CD4-positive, alpha-beta T cell treated with Interleukin-4 for 1 hour (primary cell): ENCODE results near the gene HOMER2.
"Not testable (repeated sequence)": the region's sequence is repeated elsewhere in the genome, so short reads cannot be mapped to it uniquely, and the experiment has no call there.

Experiments used
- DNase-seq, 2 donors: peaks; one replicate each; pipeline ENCODE4 v3.0.0-alpha.2; 2020 to 2022

The HOMER2 gene

DNA sequence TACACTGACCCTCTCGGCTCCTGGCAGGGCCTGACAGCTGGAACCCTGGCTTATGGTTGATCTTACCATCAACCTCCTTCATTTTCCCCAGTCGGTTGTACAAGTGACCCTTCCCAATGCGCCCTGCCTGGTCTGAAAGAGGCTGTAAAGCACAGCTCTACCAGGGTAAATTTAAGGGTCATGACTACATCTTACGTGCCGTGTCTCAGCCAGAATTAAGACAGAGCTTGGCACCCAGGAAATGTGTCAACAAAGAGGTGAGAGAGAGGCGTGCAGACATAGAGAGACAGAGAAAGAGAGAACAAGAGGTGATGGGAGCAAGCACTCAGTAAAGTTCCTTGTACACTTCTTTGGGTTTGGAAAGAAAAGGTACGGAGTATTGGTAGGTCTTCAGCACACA lies 28.8 kb downstream of the HOMER2 start:
- no peak for DNase-seq

DNA sequence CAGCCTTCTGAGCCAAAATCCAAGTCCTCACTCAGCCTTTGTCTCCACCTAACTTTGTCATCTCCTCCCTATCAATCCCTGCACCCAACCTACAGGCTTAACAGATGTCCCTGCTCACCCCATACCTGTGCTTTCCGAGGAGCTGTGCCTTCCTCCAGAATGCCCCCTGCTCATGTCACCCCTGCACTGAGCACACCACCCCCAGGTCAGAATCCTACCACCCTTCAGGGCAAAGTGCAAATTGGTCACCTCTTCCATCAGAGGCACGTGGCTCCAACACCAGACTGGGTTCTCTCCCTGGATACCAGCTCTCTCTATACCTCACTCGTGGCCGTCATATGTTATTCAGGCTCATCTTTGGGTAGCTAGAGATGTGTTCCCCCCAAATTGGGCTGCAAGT lies 29.8 kb downstream of the HOMER2 start:
- no peak for DNase-seq

DNA sequence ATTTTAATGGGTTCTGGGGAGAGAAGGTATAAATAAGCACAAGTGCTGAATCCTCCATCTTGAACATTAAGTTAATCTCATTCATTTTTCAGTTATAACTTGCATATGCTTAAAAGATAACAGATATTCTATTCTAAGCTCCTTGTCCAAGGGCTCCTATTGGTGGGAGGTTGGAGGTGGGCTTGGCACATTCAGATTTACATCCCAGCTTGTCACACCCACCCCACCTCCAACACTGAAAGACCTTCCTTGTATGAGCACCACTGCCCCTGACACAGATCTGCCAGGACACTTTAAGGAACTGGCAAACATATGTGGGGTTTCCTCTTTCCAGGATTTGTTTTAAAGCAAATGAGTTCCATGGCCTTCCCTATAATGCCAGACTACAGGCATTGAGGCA lies 30.6 kb downstream of the HOMER2 start:
- DNase-seq = no peak

DNA sequence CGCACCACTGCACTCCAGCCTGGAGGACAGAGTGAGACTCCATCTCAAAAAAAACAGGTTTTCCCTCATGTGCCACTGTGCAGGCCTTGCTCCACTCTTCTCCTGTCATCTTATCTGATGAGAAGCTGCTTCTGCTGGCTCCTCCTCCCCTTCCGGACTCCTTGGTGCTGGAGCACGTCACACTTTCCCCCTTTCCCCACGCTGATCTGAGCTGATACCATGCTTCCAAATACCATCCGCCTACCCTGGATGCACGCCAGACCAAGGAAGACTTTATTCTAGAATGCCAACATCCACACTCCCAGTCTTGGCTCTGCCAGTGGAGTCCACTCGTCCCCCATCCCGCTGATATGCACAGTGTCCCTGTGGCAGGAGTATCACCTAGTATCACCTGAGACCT lies 31.3 kb downstream of the HOMER2 start:
- no peak for DNase-seq

DNA sequence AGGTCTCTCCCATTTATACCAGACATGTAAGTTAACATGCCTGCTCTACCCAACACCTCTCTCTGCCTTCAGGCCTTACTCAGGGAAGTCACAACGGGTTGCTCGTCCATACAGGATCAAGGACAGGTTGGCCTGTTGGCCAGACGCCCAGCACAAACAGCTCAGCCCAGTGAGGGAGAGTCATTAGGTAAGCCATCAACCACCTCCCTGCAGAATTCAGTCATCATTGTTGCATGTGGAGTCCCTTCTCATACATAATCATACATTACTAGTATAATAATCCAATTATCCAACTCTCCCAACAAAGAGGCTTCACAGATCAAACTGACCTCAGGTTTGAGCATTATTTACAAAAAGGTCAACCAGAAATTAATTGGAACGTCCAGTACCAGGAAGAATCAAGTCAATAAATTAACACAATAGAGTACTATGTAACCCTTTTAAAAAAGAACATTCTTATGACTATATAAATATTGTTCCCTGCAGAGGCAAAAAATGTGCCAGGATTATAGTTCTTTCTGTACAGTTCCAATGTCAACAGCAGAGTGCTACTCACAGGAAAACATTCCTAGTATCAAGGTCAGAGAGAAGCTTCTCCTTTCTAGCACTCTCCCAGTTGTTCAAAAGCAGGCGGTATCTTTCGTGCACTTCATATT lies 33.2 kb downstream of the HOMER2 start:
- DNase-seq = no peak

DNA sequence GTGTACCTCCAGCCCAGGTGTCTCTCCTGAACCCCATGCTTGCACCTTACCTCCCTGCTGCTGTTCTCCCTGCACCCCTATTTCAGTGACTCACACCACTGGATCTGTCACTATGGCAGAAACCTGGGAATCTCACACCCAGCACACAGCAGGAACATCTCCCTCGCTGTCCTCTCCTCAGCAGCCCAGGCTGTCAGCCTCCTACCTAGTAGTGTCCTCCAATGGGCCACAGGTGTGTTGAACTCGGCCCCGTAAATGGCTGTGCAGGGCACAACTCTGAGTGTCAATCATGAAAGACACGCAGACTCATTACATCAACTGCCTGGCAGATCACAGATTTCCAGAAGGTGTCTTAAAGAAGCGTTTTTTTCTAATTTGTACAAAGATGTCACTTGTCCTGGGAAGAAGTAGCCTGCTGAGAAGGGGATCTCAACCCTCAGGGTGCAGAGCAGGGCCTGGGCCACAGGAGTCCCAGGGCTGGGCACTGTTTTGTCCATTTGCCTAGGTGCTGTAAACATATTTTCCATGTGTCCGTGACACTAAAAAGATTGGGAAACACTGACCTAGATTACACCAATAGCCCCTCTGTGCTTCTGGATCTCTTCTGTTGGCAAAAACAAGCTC lies 33.8 kb downstream of the HOMER2 start:
- DNase-seq = no peak

DNA sequence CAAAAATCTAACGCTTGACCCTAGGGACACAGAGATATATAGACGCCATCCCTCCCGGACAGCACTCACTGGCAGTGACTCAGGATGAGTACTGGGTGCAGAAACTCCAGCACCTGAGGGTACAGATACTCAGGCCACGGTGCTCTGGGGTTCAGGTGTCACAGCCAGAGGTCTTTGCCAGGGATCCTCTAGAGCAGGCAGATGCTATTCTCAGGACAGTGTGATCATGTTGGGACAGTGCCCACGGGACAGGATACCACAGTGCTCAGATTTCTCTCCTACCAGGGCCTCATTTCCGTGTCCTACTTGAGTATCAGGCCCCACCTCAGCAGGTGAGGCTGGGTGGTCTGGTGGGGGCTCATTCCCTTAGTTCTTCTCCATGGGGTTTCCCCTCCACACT lies 34.4 kb downstream of the HOMER2 start:
- no peak for DNase-seq

DNA sequence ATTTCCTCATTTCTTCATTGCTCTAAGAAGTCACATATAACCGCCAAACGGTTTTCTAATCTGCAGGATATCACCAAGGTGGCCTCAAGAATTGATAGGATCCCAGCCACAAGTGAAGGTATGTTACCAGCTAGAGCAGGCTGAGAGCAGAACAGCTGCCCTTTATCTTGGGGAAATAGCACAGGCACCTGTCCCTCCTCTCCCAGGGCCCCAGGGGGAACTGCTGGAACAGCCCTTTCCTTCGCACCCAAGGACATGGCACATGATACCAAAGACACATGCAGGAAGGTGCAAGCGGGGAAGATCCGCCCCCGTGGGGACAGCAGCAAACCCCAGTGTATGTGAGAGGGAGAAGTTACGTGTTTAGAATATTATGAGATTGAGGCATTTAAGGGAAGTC lies 35.3 kb downstream of the HOMER2 start:
- DNase-seq = no peak

DNA sequence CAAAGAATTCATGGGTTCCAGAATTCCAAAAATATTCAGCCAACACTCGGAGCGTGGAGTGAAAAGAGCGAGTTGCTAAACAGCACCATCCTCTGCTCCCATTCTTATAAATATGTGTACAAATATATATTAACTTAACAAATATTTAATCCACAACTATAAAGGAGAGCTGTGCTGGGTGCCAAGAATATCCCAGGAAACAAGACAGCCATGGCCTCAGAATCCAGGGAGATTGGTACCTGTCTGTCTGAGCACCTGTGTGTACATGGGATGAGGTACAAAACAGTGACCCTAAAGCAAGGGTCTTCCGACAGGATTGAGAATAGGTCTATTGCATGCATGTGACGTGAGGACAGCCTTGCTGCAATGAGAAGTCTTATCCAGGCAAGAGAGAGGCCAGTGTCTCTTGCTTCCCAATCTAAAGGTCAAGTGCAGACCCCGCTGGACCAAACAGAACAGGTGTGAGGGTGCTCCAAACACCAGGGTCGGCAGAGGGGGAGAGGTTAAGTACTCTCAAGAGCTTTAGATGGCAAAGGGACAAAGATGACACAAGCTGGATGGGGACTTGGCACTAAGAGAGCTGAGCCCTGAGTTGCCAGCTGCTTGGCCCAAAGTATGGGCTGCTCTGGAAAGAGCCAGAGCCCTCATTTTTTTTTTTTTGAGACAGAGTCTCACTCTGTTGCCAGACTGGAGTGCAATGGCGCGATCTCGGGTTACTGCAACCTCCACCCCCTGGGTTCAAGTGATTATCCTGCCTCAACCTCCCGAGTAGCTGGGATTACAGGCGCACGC lies 36.2 kb downstream of the HOMER2 start:
- DNase-seq = no peak

DNA sequence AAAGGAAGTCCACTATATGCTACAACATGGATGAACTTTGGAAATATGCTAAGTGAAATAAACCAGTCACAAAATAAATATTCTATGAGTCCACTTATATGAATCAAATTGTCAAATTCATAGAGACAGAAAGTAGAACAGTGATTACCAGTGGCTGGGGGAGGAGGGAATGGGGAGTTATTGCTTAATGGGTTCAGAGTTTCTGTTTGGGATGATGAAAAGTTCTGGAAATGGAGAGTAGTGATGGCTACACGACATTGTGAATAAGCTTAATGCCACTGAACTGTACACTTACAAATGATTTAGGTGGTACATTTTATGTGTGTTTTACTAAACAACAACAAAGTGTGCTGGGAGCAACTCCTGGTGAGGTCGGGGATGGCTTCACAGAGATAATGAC lies 38.1 kb downstream of the HOMER2 start:
- DNase-seq = no peak

DNA sequence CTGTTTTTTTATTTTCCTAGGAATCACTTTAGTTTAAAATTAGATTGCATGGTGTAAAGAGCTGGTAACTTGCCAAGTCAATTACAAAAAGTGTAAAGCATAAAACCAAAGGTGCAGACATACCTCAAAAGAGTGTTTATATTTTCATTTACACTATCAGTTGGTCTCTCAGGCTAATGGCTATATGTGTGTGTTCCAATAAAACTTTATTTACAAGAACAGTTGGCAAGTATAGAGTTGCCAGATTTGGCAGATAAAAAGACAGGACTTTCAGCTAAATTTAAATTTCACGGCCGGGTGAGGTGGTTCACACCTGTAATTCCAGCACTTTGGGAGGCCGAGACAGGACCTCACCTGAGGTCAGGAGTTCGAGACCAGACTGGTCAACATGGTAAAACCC lies 41.1 kb downstream of the HOMER2 start:
- DNase-seq = no peak

DNA sequence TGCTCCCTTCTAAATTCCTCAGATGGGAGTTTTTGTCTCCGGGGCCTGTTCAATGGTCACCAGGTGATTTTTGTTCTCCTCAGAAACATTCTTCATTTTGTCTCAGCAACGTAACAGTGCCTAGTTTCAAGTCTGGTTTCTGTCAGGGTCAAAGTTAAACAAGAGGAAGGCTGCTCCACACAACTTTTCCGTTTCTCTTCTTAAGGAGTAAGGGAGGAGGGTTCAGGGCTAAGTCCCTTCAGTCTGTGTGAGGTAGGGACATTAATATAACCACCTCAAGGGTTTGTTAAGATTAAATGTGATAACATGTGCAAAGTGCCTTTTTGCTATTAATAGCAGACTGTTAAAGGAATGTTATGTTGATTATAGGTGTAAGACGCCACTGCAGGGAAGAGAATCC lies 41.8 kb downstream of the HOMER2 start:
- DNase-seq = no peak

DNA sequence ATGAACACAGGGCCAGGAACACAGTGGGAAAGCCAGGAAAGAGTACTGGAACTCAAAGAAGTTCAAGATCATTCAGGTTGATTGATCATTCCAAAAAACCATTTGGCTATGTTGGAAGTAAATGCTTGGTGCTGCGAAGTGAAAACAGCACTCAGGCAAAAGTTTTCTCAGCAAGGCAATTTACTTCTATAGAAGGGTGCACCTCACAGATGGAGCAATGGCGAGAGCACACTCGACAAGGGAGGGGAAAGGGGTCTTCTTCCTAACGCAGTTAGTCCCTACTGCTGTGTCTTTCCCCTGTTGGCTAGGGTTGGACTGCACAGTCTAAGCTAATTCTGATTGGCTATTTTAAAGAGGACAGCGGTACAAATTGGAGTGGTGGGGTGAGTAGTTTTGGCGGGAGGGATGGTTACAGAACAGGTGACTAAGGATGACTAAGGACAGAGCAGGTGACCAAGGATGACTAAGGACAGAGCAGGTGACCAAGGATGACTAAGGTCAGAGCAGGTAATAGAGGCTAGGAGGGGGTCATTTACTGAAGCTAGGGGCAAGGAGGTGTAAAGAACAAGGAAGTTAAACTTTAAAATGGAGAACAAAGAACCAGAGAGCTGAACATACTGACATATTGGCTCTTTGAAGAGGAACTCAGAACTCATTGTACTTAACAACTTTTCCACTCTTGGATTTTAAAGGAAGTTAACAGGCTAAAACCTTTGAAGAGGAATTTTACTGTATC lies 43.3 kb downstream of the HOMER2 start:
- DNase-seq = no peak

DNA sequence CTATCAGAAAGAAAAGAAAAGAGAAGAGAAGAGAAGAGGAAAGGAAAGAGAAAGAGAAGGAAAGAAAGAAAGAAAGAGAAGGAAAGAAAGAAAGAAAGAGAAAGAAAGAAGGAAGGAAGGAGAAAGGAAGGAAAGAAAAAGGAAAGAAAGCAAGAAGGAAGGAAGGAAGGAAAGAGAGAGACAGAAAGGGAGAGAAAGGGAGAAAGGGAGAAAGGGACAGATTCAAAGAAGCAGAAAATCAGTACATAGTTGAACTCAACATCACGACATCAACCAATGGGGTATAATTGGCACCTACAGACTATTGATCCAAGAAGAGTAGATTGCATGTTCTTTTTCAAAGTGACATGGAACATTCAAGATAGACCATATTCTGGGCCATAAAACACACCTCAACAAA lies 45.2 kb downstream of the HOMER2 start:
- DNase-seq = no peak

DNA sequence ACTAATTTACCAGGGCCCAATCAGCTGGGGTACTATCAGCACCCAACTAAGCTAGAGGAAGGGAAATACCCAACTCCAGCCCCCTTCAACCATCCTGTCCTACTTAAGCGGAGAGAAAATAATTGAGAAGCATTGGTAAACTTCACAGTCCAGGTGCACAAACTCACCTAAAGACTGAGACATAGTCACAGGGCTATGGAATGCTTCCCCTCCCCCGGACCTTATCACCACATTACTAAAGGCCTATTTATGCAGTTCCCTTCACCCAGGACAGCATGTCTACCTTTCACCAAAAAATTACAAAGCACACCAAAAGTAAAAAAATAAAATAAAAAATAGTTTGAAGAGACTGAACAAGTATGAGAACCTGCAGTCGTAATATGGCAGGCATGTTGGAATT lies 47.9 kb downstream of the HOMER2 start:
- no peak for DNase-seq

DNA sequence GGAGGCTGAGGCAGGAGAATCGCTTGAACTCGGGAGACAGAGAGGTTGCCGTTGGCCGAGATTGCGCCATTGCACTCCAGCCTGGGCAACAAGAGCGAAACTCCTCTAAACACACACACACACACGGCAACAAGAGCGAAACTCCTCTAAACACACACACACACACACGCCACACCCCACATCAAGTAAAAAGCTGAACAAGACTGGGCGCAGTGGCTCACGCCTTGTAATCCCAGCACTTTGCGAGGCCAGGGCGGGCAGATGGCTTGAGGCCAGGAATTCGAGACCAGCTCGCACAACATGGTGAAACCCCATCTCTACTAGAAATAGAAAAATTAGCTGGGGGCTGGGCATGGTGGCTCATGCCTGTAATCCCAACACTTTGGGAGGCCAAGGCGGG lies 49.0 kb downstream of the HOMER2 start:
- DNase-seq = no peak

DNA sequence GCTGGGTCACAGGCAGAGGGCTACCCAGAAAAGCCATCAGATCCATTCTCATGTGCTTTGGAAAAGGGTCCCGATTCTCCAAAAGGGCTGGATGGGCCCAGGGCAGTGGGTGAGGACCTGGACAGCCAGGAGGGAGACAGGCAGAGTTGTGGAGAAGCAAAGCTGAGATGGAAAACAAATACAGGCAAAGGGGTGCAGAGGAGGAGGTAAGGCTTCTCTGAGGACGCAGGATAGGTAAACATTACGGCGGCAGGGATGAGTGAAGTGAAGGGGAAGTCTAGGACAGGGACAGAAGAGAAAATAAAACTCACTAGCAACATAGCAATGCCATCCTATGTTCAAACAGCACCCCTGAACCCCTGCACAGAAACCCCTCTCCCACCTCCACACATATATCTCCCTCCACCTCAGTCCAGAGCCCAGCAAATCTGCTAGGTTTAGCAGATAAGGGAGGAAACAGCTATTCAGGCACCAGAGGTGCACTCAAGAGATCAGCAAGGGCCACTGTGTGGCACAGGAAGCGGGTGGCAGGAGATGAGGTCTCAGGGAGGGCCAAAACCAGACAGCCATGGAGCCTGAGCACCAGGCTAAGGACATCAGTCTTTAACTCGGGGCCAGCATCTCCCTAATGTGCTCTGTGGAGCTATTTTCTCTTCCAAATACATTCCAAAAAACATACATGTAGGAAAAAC lies 51.3 kb downstream of the HOMER2 start:
- DNase-seq = no peak

DNA sequence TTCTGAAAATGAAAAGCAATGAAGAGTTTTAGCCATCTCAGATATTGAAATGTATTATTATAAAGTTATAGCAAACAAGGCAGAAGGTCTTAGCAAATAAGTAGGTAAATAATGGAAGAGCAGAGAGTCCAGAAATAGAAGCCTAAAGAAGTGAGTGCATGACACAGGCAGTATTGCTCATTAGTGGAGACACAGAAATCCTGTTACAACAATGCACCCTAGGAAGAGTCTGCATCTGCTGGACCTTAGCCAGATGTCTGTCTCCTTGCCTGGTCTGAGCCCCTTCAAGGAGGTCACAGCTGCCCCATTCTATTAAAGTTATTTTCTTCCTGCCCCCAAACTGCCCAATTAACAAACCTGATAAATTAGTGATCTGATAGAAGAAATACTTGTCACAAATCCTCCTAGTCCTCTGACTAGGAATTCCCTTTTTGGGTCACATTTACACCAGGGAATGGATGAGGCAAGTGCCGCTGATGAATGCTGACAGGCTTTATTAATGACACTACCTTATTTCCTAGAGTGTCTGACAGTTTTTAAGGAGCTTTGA lies 51.9 kb downstream of the HOMER2 start:
- no peak for DNase-seq

DNA sequence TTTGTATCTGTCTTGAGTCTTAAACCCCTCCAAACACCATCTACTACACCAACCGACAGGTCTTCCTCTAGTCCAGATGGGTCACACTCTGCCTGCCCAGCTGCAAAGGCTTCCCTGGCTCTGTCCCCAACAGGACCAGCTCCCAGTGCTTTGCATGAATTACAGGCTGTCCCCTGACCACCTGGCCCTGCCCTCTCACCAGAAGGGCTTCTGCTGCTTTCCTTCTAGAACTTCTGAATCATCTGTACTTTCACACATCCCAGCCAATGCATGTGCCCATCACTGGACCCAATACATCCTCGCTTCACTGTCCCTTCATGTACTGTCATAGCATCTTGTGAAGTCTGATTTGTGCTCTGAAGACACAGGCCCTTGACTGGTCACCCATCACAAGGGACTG lies 53.6 kb downstream of the HOMER2 start:
- DNase-seq = no peak

DNA sequence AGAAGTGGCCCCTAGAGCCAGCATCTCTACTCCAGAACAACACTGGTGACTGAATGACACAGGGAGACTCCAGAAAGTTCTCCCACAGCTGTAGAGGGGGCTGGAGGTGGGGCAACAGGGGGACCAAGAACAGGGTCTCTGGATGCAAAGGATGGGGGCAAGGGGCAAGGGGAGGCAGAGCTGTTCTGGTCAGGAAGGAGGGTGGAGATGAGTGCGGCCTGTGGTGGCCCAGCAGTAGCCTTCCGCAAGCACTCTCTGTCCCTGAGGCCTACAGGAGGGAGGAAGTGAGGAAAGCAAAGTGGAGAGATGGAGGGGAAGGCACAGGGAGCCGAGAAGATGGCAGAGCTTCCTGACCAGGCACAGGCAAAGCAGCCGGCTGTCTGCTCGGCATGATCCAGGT lies 56.5 kb downstream of the HOMER2 start:
- no peak for DNase-seq

DNA sequence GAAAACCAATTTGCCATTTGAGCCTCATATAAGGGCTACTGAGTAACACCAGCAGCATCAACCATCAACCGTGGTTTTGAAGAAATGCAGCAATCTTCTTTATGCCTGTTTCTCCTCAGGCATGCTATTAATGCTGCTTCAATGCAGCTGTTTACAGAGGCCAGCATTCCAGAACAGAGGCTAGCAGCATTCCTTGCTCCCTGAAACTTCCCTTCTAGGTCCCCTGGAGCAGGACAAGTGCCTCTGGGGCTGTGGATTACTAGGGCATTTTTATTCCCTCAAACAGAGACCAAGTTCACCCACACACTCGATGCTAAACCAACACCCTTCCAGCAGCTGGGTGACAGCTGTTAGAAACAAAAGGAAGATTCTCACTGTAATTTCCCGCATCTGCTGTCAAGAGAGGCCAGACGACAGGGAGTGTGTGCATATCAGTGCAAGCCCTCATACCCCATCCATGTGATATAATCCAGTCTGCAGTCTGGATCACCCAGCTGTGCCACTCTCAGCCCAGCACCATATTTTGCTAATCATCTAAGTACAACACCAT lies 57.5 kb downstream of the HOMER2 start:
- no peak for DNase-seq

DNA sequence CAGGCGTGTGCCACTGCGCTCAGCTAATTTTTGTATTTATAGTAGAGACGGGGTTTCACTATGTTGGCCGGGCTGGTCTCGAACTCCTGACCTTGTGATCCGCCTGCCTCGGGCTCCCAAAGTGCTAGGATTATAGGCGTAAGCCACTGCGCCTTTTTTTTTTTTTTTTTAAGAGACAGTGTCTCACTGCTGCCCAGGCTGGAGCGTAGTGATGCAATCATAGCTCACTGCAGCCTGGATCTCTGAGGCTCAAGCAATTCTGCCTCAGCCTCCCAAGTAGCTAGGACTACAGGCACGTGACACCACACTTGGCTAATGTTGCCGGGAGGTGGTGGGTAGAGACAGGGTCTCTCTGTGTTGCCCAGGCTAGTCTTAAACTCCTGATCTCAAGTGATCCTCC lies 59.0 kb downstream of the HOMER2 start:
- DNase-seq = not testable (repeated sequence)
